Breast epithelium (tissue), 4 donors: Measurements from ENCODE around the gene ASIC4. TPM values are rescaled to one million over a fixed set of nuclear protein-coding genes. Genes with fewer than 3 reads are reported as not detected.
A peak's percentile ranks its signal among the peaks of the same experiment; 100 is the strongest.

Experiments
- DNase-seq, 2 donors: peaks; one replicate each; pipeline ENCODE4 v3.0.0-alpha.2; 2019; ENCODE audit warnings: low spot score in 2 of 2
- H3K27ac ChIP-seq, 2 donors: fragments of 200-600 bp; sonication (generic) in 1 of 2; one replicate each; pipeline ENCODE4 v1.5.1; 2016 to 2019; ENCODE audit warnings: mild to moderate bottlenecking in 1 of 2
- H3K27me3 ChIP-seq, 2 donors: fragments of 200-600 bp; sonication (generic) in 1 of 2; one replicate each; pipeline versions ENCODE4 v1.5.1 to v1.6.0; 2017 to 2019; ENCODE audit warnings: control low read depth in 1 of 2, mild to moderate bottlenecking in 1 of 2
- H3K36me3 ChIP-seq: fragments of 200-600 bp; one replicate; pipeline ENCODE4 v1.5.1; 2019
- H3K4me1 ChIP-seq, 2 donors: fragments of 200-600 bp; sonication (generic); one replicate each; pipeline ENCODE4 v1.5.1; 2016 to 2019; ENCODE audit warnings: control low read depth in 1 of 2
- H3K4me3 ChIP-seq, 3 donors: fragments of 200-600 bp; sonication (generic); 1 replicate in 2 of 3; 2 replicates in 1 of 3; pipeline ENCODE4 v1.5.1; 2016 to 2019; ENCODE audit warnings: mild to moderate bottlenecking in 3 of 3, moderate library complexity in 2 of 3
- H3K9me3 ChIP-seq, 2 donors: fragments of 200-600 bp; sonication (generic) in 1 of 2; one replicate each; pipeline ENCODE4 v1.5.1; 2016 to 2019; ENCODE audit warnings: control low read depth in 1 of 2
- POLR2A ChIP-seq: fragments of 450-650 bp; IDR thresholded peaks from one replicate; pipeline ENCODE4 v1.6.1; 2016; ENCODE audit warnings: antibody characterized with exemption, mild to moderate bottlenecking, moderate library complexity
- POLR2AphosphoS5 ChIP-seq, 3 donors: sonication (generic); formaldehyde crosslinking; IDR thresholded peaks; one replicate each; pipeline ENCODE4 v1.6.1; 2017; ENCODE audit warnings: antibody characterized with exemption in 3 of 3
- intact Hi-C: fragments of 100-400 bp; cut with DNase I; formaldehyde crosslinking; loops from one replicate; pipeline ENCODE4 v1.15.1; 2023; ENCODE audit warnings: low total_unique reads
- total RNA-seq, 3 donors: library from RNA; depleted of rRNA; stranded (reverse); fragments of >200 nt; gene quantifications; one replicate each; pipeline ENCODE4 v1.1.0, GENCODE V29; 2016
- TF ChIP-seq, protein P1 (sequence below), 3 donors: fragments of 450-650 bp; IDR thresholded peaks; one replicate each; pipeline ENCODE4 v1.5.1; 2016 to 2017; ENCODE audit warnings: antibody characterized with exemption in 3 of 3, mild to moderate bottlenecking in 3 of 3, moderate library complexity in 3 of 3

Gene ASIC4
- total RNA-seq, 3 donors from 2014 or later: 0.44 TPM; not detected in 2

DNA sequence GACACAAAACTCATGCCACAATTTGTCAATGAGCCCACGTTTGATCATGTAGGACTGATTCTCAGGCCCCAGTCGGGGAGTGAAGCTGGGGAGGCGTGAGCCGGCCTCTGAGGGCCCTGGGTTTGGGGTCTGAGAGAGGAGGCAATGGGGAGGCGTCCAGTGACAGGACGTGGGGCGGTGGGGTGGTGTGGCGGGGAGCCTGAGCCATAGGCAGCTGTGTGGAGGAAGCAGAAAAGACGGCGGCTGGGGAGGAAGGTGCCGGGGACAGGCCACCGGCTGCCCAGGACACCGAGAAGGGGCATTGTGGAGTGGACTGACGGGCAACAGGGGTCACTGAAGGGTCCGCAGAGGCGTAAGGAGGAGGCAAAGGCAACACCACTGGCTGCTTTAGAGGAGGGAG, 22.1 kb downstream of the ASIC4 start:
- no peak overlapping the region for H3K27ac ChIP-seq
- H3K4me3 ChIP-seq: no peak overlapping the region
- peaks cover 0 to 5% of the 10 kb centered on the region in 2 donors for H3K27me3 ChIP-seq
- intact Hi-C loops: no loop called here
- H3K36me3 ChIP-seq: no peaks in the 10 kb centered on the region
- H3K9me3 ChIP-seq: no peaks in the 10 kb centered on the region
- peaks cover 0 to 3% of the 10 kb centered on the region in 2 donors for H3K4me1 ChIP-seq
- DNase-seq: no peak
- TF ChIP-seq, protein P1, sequence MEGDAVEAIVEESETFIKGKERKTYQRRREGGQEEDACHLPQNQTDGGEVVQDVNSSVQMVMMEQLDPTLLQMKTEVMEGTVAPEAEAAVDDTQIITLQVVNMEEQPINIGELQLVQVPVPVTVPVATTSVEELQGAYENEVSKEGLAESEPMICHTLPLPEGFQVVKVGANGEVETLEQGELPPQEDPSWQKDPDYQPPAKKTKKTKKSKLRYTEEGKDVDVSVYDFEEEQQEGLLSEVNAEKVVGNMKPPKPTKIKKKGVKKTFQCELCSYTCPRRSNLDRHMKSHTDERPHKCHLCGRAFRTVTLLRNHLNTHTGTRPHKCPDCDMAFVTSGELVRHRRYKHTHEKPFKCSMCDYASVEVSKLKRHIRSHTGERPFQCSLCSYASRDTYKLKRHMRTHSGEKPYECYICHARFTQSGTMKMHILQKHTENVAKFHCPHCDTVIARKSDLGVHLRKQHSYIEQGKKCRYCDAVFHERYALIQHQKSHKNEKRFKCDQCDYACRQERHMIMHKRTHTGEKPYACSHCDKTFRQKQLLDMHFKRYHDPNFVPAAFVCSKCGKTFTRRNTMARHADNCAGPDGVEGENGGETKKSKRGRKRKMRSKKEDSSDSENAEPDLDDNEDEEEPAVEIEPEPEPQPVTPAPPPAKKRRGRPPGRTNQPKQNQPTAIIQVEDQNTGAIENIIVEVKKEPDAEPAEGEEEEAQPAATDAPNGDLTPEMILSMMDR (IDR thresholded peaks at IDR 0.05): no peak
- TF ChIP-seq POLR2A (no peak), POLR2AphosphoS5 (IDR thresholded peaks at IDR 0.05) (no peak)

DNA sequence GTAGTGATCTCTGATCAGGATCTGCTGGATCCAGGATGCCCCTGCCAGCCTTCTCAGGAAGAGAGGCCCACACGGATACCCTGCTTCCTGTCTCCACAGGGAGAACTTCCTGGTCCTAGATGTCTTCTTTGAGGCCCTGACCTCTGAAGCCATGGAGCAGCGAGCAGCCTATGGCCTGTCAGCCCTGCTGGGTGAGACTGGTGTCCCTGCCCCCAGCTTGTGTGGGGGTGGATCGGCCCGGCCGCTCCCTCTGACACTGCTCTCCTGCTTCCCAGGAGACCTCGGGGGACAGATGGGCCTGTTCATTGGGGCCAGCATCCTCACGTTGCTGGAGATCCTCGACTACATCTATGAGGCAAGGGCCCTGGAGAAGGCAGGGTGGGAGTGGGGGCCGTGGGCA, 22.7 kb downstream of the ASIC4 start:
- Histone ChIP-seq H3K4me3 (no peak overlapping the region), H3K36me3 (no peaks in the 10 kb centered on the region), H3K27me3 (no peaks in the 10 kb centered on the region), H3K9me3 (no peaks in the 10 kb centered on the region), H3K27ac (peak overlapping the region; percentile 12 to 35), H3K4me1 (peaks cover 2 to 3% of the 10 kb centered on the region in 2 donors)
- no peak for TF ChIP-seq POLR2A
- no peak for DNase-seq
- intact Hi-C loops: no loop called here

DNA sequence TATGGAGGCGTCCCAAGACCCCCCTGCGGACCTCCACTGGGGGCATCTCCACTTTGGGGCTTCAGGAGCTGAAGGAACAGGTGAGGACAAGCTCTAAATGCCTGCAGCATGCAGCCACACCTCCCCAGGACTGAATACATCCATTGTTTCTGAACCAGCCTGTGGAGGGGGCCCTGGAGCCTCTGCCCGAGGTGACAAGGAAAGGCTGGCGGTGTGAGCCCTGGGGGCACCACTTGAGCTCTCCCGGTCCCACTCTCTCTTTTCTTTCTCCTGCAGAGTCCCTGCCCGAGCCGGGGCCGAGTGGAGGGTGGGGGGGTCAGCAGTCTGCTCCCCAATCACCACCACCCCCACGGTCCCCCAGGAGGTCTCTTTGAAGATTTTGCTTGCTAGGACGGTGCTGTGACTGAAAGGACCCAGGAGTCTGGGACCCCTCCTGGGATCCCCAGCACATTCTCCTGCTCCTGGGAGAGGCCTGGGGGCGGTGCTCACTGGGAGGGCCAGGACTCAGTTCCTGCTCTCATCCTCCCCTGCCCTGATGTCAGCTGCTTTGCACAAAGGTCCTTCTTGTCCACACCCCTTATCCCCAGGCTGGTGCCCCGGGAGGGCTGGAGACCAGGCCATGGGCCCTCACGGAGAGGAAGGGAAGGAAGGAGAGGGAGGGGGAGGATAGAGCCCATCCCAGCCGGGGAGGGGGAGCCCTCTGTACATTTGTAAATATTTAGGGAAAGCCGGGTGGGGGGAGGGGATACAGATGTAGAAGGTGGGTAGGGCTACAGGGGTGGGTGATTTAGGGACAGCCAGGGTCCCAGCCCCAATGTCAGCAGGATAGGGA, 23.6 kb downstream of the ASIC4 start:
- intact Hi-C loops: no loop called here
- H3K27me3 ChIP-seq: no peaks in the 10 kb centered on the region
- peak overlapping the region; percentile 12 to 35 for H3K27ac ChIP-seq
- H3K4me1 ChIP-seq: peaks cover 3 to 8% of the 10 kb centered on the region in 2 donors
- DNase-seq: no peak
- H3K4me3 ChIP-seq: no peak overlapping the region
- TF ChIP-seq, protein P1 (IDR thresholded peaks at IDR 0.05): no peak
- TF ChIP-seq POLR2AphosphoS5 (IDR thresholded peaks at IDR 0.05): no peak
- no peak for TF ChIP-seq POLR2A
- no peaks in the 10 kb centered on the region for H3K36me3 ChIP-seq
- H3K9me3 ChIP-seq: no peaks in the 10 kb centered on the region

DNA sequence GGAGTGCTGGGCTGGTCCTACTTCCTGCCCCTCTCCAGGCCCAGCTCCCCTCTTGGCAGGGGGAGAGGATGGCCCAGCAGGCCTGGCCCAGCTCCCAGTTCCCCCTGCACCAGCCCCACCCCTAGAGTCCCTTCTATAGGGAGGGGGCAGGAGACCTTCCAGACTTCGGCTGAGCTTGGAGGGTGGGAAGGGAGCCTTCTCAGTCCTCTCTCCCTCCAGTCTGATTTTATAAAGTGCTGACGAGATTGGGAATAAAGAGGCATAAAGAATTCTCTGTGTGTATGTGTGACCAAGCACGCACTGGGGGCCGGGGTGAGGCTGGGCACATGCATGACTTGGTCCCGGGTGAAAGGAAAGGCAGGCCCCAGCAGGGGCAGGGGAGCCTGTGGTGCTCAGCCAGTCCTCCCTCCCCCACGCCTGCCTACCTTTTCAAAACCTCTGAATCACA, 24.2 kb downstream of the ASIC4 start:
- H3K27me3 ChIP-seq: no peaks in the 10 kb centered on the region
- DNase-seq: no peak
- TF ChIP-seq POLR2A (no peak), POLR2AphosphoS5 (IDR thresholded peaks at IDR 0.05) (no peak)
- TF ChIP-seq, protein P1 (IDR thresholded peaks at IDR 0.05): no peak
- H3K27ac ChIP-seq: no peak overlapping the region
- H3K36me3 ChIP-seq: no peaks in the 10 kb centered on the region
- H3K4me3 ChIP-seq: no peak overlapping the region
- intact Hi-C loops: no loop called here
- peaks cover 3 to 8% of the 10 kb centered on the region in 2 donors for H3K4me1 ChIP-seq
- no peaks in the 10 kb centered on the region for H3K9me3 ChIP-seq

GRCh38 chr2:219538956-219539788, 24.9 kb downstream of the ASIC4 start:
- Histone ChIP-seq H3K27ac (no peak overlapping the region), H3K4me1 (peaks cover 3 to 8% of the 10 kb centered on the region in 2 donors)
- intact Hi-C loops: no loop called here

More at GRCh38 chr2:219538956-219539788, 24.9 kb downstream of the ASIC4 start:
- Histone ChIP-seq H3K4me3 (no peak overlapping the region), H3K36me3 (no peaks in the 10 kb centered on the region), H3K27me3 (no peaks in the 10 kb centered on the region), H3K9me3 (no peaks in the 10 kb centered on the region)
- TF ChIP-seq, protein P1 (IDR thresholded peaks at IDR 0.05): no peak
- TF ChIP-seq POLR2A (no peak), POLR2AphosphoS5 (IDR thresholded peaks at IDR 0.05) (no peak)
- no peak for DNase-seq
